H1 (cell line): ENCODE results near the gene CELF2. TPM values are rescaled to one million over a fixed set of nuclear protein-coding genes. Genes with fewer than 3 reads are reported as not detected.

Source experiments
- BRCA1 ChIP-seq: IDR thresholded peaks from 2 replicates; pipeline ENCODE4 v1.6.1; 2012; ENCODE audit warnings: low read depth, low read length, improper control_type of control experiment
- POU5F1 ChIP-seq: IDR thresholded peaks from 2 replicates; pipeline ENCODE4 v1.6.1; 2011; ENCODE audit warnings: low read depth, mild to moderate bottlenecking, low read length, moderate library complexity
- RXRA ChIP-seq: IDR thresholded peaks from 2 replicates; pipeline ENCODE4 v1.6.1; 2011; ENCODE audit warnings: low read depth, mild to moderate bottlenecking, low read length, moderate library complexity; ENCODE audit not compliant: insufficient read depth
- SP4 ChIP-seq: IDR thresholded peaks from 2 replicates; pipeline ENCODE4 v1.6.1; 2012; ENCODE audit warnings: low read length, inconsistent platforms
- polyA plus RNA-seq, 7 experiments: library from polyadenylated mRNA; depleted of rRNA in 3 of 7; stranded (reverse) in 5 of 7; unstranded in 2 of 7; fragments of >200 nt in 5 of 7; fragments of 200-250 nt in 2 of 7; gene quantifications; 1 replicate in 5 of 7; 2 replicates in 1 of 7; 4 replicates in 1 of 7; pipeline versions ENCODE4 v1.2.1 to v1.2.3, GENCODE V29; 2011 to 2013; ENCODE audit warnings: missing spikeins in 2 of 7, mixed read lengths in 2 of 7
- total RNA-seq: library from RNA; stranded (reverse); fragmentation: NEBNext Ultra II Directional; extraction: Animal tissue kit (Norgen Biotek cat#: 25700); gene quantifications from 2 replicates; pipeline ENCODE4 v1.2.1, GENCODE V29; 2021
- TF ChIP-seq, protein P1 (sequence below): fragments of 300-600 bp; sonication (generic); IDR thresholded peaks from 2 replicates; pipeline ENCODE4 v1.7.1; 2012; ENCODE audit warnings: low read length, moderate library complexity, mild to moderate bottlenecking, inconsistent platforms; ENCODE audit not compliant: insufficient replicate concordance

The CELF2 gene
- total and polyA plus RNA-seq, 2 of the 8 experiments (the other 6 are each of a cell fraction or from before 2014, with no cell fraction given), result 18.3 to 22.7 TPM

DNA sequence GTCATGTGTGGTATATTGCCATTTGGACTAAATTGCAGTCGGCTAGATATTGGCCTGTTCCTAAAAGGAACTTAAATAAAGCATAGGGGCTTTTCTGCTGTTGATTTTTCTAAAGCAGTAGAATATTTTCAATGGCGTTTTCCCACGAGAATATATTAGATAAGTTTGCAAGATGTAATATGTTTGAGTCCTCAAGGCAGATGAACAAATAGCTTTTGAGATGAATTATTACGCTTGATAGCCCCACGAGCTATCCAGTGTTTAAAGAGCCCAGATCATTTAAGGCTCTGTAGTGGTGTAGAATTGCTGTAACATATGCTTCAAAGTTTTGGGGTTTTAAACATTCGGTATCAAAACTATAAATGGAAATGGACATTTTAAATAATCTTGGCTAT lies 2.9 kb downstream of the CELF2 start (continued):
- TF ChIP-seq RXRA (no peak), SP4 (no peak), POU5F1 (no peak), BRCA1 (no peak)
- TF ChIP-seq, protein P1, sequence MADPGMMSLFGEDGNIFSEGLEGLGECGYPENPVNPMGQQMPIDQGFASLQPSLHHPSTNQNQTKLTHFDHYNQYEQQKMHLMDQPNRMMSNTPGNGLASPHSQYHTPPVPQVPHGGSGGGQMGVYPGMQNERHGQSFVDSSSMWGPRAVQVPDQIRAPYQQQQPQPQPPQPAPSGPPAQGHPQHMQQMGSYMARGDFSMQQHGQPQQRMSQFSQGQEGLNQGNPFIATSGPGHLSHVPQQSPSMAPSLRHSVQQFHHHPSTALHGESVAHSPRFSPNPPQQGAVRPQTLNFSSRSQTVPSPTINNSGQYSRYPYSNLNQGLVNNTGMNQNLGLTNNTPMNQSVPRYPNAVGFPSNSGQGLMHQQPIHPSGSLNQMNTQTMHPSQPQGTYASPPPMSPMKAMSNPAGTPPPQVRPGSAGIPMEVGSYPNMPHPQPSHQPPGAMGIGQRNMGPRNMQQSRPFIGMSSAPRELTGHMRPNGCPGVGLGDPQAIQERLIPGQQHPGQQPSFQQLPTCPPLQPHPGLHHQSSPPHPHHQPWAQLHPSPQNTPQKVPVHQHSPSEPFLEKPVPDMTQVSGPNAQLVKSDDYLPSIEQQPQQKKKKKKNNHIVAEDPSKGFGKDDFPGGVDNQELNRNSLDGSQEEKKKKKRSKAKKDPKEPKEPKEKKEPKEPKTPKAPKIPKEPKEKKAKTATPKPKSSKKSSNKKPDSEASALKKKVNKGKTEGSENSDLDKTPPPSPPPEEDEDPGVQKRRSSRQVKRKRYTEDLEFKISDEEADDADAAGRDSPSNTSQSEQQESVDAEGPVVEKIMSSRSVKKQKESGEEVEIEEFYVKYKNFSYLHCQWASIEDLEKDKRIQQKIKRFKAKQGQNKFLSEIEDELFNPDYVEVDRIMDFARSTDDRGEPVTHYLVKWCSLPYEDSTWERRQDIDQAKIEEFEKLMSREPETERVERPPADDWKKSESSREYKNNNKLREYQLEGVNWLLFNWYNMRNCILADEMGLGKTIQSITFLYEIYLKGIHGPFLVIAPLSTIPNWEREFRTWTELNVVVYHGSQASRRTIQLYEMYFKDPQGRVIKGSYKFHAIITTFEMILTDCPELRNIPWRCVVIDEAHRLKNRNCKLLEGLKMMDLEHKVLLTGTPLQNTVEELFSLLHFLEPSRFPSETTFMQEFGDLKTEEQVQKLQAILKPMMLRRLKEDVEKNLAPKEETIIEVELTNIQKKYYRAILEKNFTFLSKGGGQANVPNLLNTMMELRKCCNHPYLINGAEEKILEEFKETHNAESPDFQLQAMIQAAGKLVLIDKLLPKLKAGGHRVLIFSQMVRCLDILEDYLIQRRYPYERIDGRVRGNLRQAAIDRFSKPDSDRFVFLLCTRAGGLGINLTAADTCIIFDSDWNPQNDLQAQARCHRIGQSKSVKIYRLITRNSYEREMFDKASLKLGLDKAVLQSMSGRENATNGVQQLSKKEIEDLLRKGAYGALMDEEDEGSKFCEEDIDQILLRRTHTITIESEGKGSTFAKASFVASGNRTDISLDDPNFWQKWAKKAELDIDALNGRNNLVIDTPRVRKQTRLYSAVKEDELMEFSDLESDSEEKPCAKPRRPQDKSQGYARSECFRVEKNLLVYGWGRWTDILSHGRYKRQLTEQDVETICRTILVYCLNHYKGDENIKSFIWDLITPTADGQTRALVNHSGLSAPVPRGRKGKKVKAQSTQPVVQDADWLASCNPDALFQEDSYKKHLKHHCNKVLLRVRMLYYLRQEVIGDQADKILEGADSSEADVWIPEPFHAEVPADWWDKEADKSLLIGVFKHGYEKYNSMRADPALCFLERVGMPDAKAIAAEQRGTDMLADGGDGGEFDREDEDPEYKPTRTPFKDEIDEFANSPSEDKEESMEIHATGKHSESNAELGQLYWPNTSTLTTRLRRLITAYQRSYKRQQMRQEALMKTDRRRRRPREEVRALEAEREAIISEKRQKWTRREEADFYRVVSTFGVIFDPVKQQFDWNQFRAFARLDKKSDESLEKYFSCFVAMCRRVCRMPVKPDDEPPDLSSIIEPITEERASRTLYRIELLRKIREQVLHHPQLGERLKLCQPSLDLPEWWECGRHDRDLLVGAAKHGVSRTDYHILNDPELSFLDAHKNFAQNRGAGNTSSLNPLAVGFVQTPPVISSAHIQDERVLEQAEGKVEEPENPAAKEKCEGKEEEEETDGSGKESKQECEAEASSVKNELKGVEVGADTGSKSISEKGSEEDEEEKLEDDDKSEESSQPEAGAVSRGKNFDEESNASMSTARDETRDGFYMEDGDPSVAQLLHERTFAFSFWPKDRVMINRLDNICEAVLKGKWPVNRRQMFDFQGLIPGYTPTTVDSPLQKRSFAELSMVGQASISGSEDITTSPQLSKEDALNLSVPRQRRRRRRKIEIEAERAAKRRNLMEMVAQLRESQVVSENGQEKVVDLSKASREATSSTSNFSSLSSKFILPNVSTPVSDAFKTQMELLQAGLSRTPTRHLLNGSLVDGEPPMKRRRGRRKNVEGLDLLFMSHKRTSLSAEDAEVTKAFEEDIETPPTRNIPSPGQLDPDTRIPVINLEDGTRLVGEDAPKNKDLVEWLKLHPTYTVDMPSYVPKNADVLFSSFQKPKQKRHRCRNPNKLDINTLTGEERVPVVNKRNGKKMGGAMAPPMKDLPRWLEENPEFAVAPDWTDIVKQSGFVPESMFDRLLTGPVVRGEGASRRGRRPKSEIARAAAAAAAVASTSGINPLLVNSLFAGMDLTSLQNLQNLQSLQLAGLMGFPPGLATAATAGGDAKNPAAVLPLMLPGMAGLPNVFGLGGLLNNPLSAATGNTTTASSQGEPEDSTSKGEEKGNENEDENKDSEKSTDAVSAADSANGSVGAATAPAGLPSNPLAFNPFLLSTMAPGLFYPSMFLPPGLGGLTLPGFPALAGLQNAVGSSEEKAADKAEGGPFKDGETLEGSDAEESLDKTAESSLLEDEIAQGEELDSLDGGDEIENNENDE, result no peak
